Gastrocnemius medialis (tissue), 4 donors: Measurements from ENCODE around the gene SLFNL1.

Source experiments
- CTCF ChIP-seq, 5 experiments: fragments of 450-650 bp in 3 of 5; fragments of 200-600 bp in 2 of 5; sonication (generic) in 2 of 5; IDR thresholded peaks in 4 of 5; conservative IDR thresholded peaks in 1 of 5; 1 replicate in 4 of 5; 2 replicates in 1 of 5; pipeline ENCODE4 v1.5.1; 2016 to 2019; ENCODE audit warnings: antibody characterized with exemption in 5 of 5, mild to moderate bottlenecking in 3 of 5, moderate library complexity in 3 of 5
- POLR2A ChIP-seq, 2 donors: fragments of 450-650 bp; IDR thresholded peaks; one replicate each; pipeline ENCODE4 v1.6.1; 2017; ENCODE audit warnings: antibody characterized with exemption in 2 of 2, mild to moderate bottlenecking in 2 of 2, moderate library complexity in 2 of 2

- TF ChIP-seq POLR2A (IDR thresholded peaks at IDR 0.05) (no peak), CTCF (IDR thresholded peaks at IDR 0.05 in 4 of 5, conservative IDR thresholded peaks at IDR 0.05 in 1 of 5) (no peak)
Observed at GRCh38 chr1:40997096-40997495, 24.4 kb downstream of the SLFNL1 start.
